Upper lobe of left lung (tissue), 6 donors: ENCODE results near the gene FLNC. TPM values are rescaled to one million over a fixed set of nuclear protein-coding genes. Genes with fewer than 3 reads are reported as not detected.

ENCODE experiments used
- ATAC-seq, 2 donors: fragments of 200-7000 bp; cut with Tn5 transposase; one replicate each; pipeline ENCODE4 v1.9.1; 2022; ENCODE audit warnings: mild to moderate bottlenecking in 2 of 2, moderate library complexity in 2 of 2; ENCODE audit not compliant: low FRiP score in 2 of 2
- DNase-seq, 2 donors: peaks; one replicate each; pipeline ENCODE4 v3.0.0-alpha.2; 2019 to 2020
- H3K27ac ChIP-seq, 4 donors: fragments of 200-600 bp; sonication (generic); one replicate each; pipeline ENCODE4 v1.5.1; 2016 to 2019
- H3K27me3 ChIP-seq, 4 donors: fragments of 200-600 bp; sonication (generic); one replicate each; pipeline ENCODE4 v1.5.1; 2017 to 2019
- H3K36me3 ChIP-seq, 4 donors: fragments of 200-600 bp; sonication (generic); one replicate each; pipeline ENCODE4 v1.5.1; 2016 to 2019
- H3K4me1 ChIP-seq, 4 donors: fragments of 200-600 bp; sonication (generic); one replicate each; pipeline ENCODE4 v1.5.1; 2018 to 2019
- H3K4me3 ChIP-seq, 4 donors: fragments of 200-600 bp; sonication (generic); one replicate each; pipeline ENCODE4 v1.5.1; 2017 to 2019; ENCODE audit warnings: mild to moderate bottlenecking in 2 of 4, moderate library complexity in 1 of 4
- H3K9me3 ChIP-seq, 4 donors: fragments of 200-600 bp; sonication (generic); one replicate each; pipeline ENCODE4 v1.5.1; 2018 to 2019
- CTCF ChIP-seq, 6 experiments: fragments of 450-650 bp in 4 of 6; fragments of 200-600 bp in 2 of 6; sonication (generic) in 2 of 6; IDR thresholded peaks; one replicate each; pipeline ENCODE4 v1.5.1; 2016 to 2019; ENCODE audit warnings: antibody characterized with exemption in 6 of 6
- EP300 ChIP-seq, 4 donors: sonication (generic); formaldehyde crosslinking; IDR thresholded peaks; one replicate each; pipeline ENCODE4 v1.5.1; 2017; ENCODE audit warnings: antibody characterized with exemption in 4 of 4, control low read depth in 2 of 4
- POLR2A ChIP-seq, 4 donors: fragments of 450-650 bp; IDR thresholded peaks; one replicate each; pipeline ENCODE4 v1.5.1; 2016 to 2017; ENCODE audit warnings: antibody characterized with exemption in 4 of 4, mild to moderate bottlenecking in 2 of 4
- POLR2AphosphoS5 ChIP-seq, 2 donors: sonication (generic); formaldehyde crosslinking; IDR thresholded peaks; one replicate each; pipeline ENCODE4 v1.5.1; 2017; ENCODE audit warnings: antibody characterized with exemption in 2 of 2
- WGBS, 2 donors: methylation state at CpG; one replicate each; pipeline ENCODE4 v1.1.5; 2017 to 2018; 5-methylcytosine and 5-hydroxymethylcytosine counted together
- total RNA-seq, 6 donors: library from RNA; depleted of rRNA in 4 of 6; stranded (reverse); fragments of >200 nt in 4 of 6; gene quantifications; one replicate each; pipeline versions ENCODE4 v1.1.0 to v1.2.1, GENCODE V29; 2016 to 2021
- donor health status: DM: no; HTN: no; CAD: no; lungs with moderate emphysema.
- donor health status: DM: no; HTN: yes; CAD: no; lungs with severe emphysema.

The FLNC gene
- total RNA-seq, 6 donors from 2014 or later = 2.1 to 19.6 (median 4.9) TPM

DNA sequence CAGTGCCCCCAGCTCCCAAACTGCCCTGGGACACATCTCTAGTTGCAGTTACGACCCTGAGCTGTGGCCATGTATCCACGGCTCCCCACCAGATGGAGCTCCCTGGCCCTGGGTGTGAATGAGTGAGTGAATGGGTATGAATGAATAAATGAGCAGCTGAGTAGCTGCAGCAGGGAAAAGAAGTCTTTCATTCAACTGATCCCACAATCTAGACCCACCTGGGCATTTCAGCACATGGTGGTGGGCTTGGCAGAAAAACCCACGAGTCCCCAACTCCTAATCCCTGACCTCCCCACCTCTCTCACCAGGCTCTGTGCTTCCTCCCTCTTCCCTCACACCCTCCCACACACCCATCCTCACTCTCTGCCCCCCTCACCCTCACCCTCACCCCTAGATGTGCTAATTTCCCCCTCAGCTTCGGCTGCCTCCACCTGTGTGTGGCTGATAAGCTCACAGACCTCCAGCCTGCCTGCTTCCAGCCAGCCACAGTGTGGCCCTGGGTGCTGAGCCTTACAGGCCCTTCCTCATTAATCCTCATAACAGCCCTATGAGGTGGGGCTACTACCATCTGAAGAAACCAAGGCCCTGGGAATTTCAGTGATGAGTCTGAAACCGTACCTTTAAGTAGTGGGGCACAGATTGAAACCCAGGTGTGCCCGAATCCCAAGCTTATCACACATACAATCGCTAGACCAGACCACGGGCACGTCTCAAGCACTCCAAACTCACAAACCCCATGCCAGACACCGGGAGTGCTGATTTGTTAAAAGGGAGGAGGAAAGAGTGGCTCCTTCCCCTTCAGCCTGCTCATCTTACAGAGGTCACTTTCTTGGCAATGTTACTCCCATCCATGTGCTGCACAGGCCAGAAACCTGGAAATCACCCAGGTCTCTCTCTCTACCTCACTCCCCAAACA is 30.2 kb downstream of the FLNC start:
- peaks cover 14 to 26% (median 17%) of the 10 kb centered on the region in 4 donors for H3K4me1 ChIP-seq
- no peak overlapping the region for H3K4me3 ChIP-seq
- no peak for ATAC-seq
- no peaks in the 10 kb centered on the region for H3K27me3 ChIP-seq
- TF ChIP-seq EP300 (IDR thresholded peaks at IDR 0.05) (no peak), POLR2A (IDR thresholded peaks at IDR 0.05) (no peak), POLR2AphosphoS5 (IDR thresholded peaks at IDR 0.05) (no peak), CTCF (IDR thresholded peaks at IDR 0.05) (no peak)
- 55 to 61% methylated on average over 8 to 10 of the region's 10 CpGs for WGBS, 2 donors
- H3K36me3 ChIP-seq = peaks cover 0 to 8% (median 5%) of the 10 kb centered on the region in 4 donors
- no peak for DNase-seq
- no peaks in the 10 kb centered on the region for H3K9me3 ChIP-seq
- H3K27ac ChIP-seq = no peak overlapping the region

- H3K36me3 ChIP-seq = peaks cover 0 to 19% (median 16%) of the 10 kb centered on the region in 4 donors
- peaks cover 14 to 26% (median 17%) of the 10 kb centered on the region in 4 donors for H3K4me1 ChIP-seq
- 73 to 74% methylated on average over 15 of the region's 15 CpGs for WGBS, 2 donors
- H3K27ac ChIP-seq = peak overlapping the region in 3 of 4 donors; percentile 71 to 91 (median 73)
- ATAC-seq = no peak
- H3K9me3 ChIP-seq = no peaks in the 10 kb centered on the region
- H3K4me3 ChIP-seq = peak overlapping the region in 3 of 4 donors; percentile 80 to 87 (median 81)
- DNase-seq = no peak
- TF ChIP-seq POLR2AphosphoS5 (IDR thresholded peaks at IDR 0.05) (no peak), POLR2A (IDR thresholded peaks at IDR 0.05) (no peak), CTCF (IDR thresholded peaks at IDR 0.05) (no peak)
- H3K27me3 ChIP-seq = no peaks in the 10 kb centered on the region
These were observed 31.9 kb downstream of the FLNC start for GRCh38 chr7:128861957-128862570.

GRCh38 chr7:128862571-128863432 is 32.6 kb downstream of the FLNC start, which contains the start of gene ATP6V1F:
TSS of gene ATP6V1F (plus strand) at chr7:128862856. CDS start at chr7:128862905, 49 bp downstream.
- 1% methylated on average over 39 to 65 of the region's 65 CpGs for WGBS, 2 donors
- H3K27ac ChIP-seq = peak within 1 kb of the TSS; percentile 71 to 94 (median 82)
- H3K4me1 ChIP-seq = peaks cover 14 to 26% (median 17%) of the 10 kb centered on the region in 4 donors
- H3K9me3 ChIP-seq = no peaks in the 10 kb centered on the region
- ATAC-seq (peak; percentile 95), DNase-seq (peak; percentile 97)
- no peaks in the 10 kb centered on the region for H3K27me3 ChIP-seq
- TF ChIP-seq POLR2A (IDR thresholded peaks at IDR 0.05) = peak in 3 of 4 donors; percentile 60 to 89 (median 85)
- TF ChIP-seq CTCF (IDR thresholded peaks at IDR 0.05) = peak in 4 of 6 experiments; percentile 16 to 47 (median 28)
- TF ChIP-seq EP300 (IDR thresholded peaks at IDR 0.05) = peak in 1 of 4 donors; percentile 68
- TF ChIP-seq POLR2AphosphoS5 (IDR thresholded peaks at IDR 0.05) = peak; percentile 53 to 89
- H3K36me3 ChIP-seq = peaks cover 0 to 19% (median 16%) of the 10 kb centered on the region in 4 donors
- peak within 1 kb of the TSS; percentile 63 to 87 (median 80) for H3K4me3 ChIP-seq

- no peaks in the 10 kb centered on the region for H3K9me3 ChIP-seq
- H3K36me3 ChIP-seq = peaks cover 0 to 19% (median 16%) of the 10 kb centered on the region in 4 donors
- WGBS, 2 donors = 0 to 1% methylated on average over 6 of the region's 6 CpGs
- ATAC-seq (peak; percentile 58 to 65), DNase-seq (peak in 1 of 2 donors; percentile 62)
- H3K4me1 ChIP-seq = peaks cover 16 to 31% (median 20%) of the 10 kb centered on the region in 4 donors
- no peak for TF ChIP-seq POLR2AphosphoS5 (IDR thresholded peaks at IDR 0.05)
- peak; percentile 31 to 60 (median 44) for TF ChIP-seq CTCF (IDR thresholded peaks at IDR 0.05)
- H3K27ac ChIP-seq = peak overlapping the region; percentile 71 to 94 (median 82)
- H3K4me3 ChIP-seq = peak overlapping the region; percentile 63 to 87 (median 80)
- no peaks in the 10 kb centered on the region for H3K27me3 ChIP-seq
These were observed 33.3 kb downstream of the FLNC start for GRCh38 chr7:128863433-128863989.
